HCT116 (cell line): ENCODE results near the gene ATAD3A. TPM values are rescaled to one million over a fixed set of nuclear protein-coding genes. Genes with fewer than 3 reads are reported as not detected.

Source experiments
- ATAC-seq: fragments of 200-7000 bp; cut with Tn5 transposase; 2 replicates; pipeline ENCODE4 v1.9.1; 2020; ENCODE audit warnings: mild to moderate bottlenecking, moderate library complexity
- BruUV-seq: library from RNA; stranded (reverse); fragments of 400-500 nt; replicated peaks from 2 replicates; lab custom pipeline; 2021; lab: Mats Ljungman, UMichigan
- CTCF ChIA-PET: fragments of 300-600 bp; sonication (Branson Sonifier 250); formaldehyde crosslinking; loops from one replicate; lab custom pipeline; 2021; ENCODE audit warnings: antibody characterized with exemption; lab: Charles Lee
- POLR2A ChIA-PET: fragments of 300-600, 350-600 bp; sonication (Branson Sonifier 250); formaldehyde crosslinking; loops from one replicate; lab custom pipeline; 2021; ENCODE audit warnings: antibody characterized with exemption; lab: Charles Lee
- RAD21 ChIA-PET, 2 experiments: fragments of 300-600 bp; sonication (Branson Sonifier 250); formaldehyde crosslinking; loops; one replicate each; lab custom pipeline; 2023; ENCODE audit warnings: low total read pairs in 2 of 2; ENCODE audit not compliant: uncharacterized antibody in 2 of 2, unreplicated experiment in 2 of 2, low non-redundant PET in 1 of 2; lab: Charles Lee
- DNase-seq: peaks from one replicate; pipeline ENCODE4 v3.0.0-alpha.2; 2010; ENCODE audit warnings: low read depth, low spot score
- H2AFZ ChIP-seq: fragments of 200-600 bp; shearing (Covaris generic), sonication (generic); 2 replicates; pipeline ENCODE4 v1.6.1; 2017; ENCODE audit warnings: low read depth, mixed run types, mixed read lengths, antibody characterized with exemption, low read length; ENCODE audit not compliant: poor library complexity, severe bottlenecking
- H3K27ac ChIP-seq: 2 replicates; pipeline ENCODE4 v1.5.1; 2012; ENCODE audit warnings: low read depth, low read length
- H3K27me3 ChIP-seq: fragments of 200-600 bp; sonication (generic); 2 replicates; pipeline ENCODE4 v1.6.1; 2016; ENCODE audit warnings: mixed run types, low read length, mixed read lengths; ENCODE audit not compliant: insufficient read depth
- H3K36me3 ChIP-seq, 2 experiments: fragments of 200-500 bp in 1 of 2; fragments of 200-600 bp in 1 of 2; sonication (Bioruptor generic) in 1 of 2; sonication (generic) in 1 of 2; 2 replicates each; pipeline versions ENCODE4 v1.5.1 to v1.6.1; 2014 to 2016; ENCODE audit warnings: low read length in 2 of 2, inconsistent platforms in 1 of 2, mixed read lengths in 1 of 2, mixed run types in 1 of 2; ENCODE audit not compliant: insufficient read depth in 2 of 2, control insufficient read depth in 1 of 2
- H3K4me1 ChIP-seq, 2 experiments: fragments of 200-600 bp in 1 of 2; sonication (generic) in 1 of 2; 2 replicates each; pipeline versions ENCODE4 v1.5.1 to v1.6.1; 2012 to 2017; ENCODE audit warnings: low read length in 2 of 2, inconsistent platforms in 1 of 2, mild to moderate bottlenecking in 1 of 2, mixed read lengths in 1 of 2, mixed run types in 1 of 2, moderate library complexity in 1 of 2; ENCODE audit not compliant: insufficient read depth in 2 of 2, control insufficient read depth in 1 of 2
- H3K4me2 ChIP-seq: fragments of 200-600 bp; sonication (generic); 2 replicates; pipeline ENCODE4 v1.6.1; 2017; ENCODE audit warnings: mixed run types, low read length, mixed read lengths
- H3K4me3 ChIP-seq, 2 experiments: fragments of 200-600 bp in 1 of 2; sonication (generic) in 1 of 2; replicated peaks in 1 of 2; 2 replicates each; pipeline ENCODE4 v1.5.1; 2011 to 2016; ENCODE audit warnings: low read length in 2 of 2, control low read depth in 1 of 2, low read depth in 1 of 2, mild to moderate bottlenecking in 1 of 2, mixed read lengths in 1 of 2, mixed run types in 1 of 2
- H3K79me2 ChIP-seq: fragments of 200-600 bp; sonication (generic); 2 replicates; pipeline ENCODE4 v1.6.1; 2017; ENCODE audit warnings: mild to moderate bottlenecking, mixed run types, low read length, moderate library complexity, mixed read lengths; ENCODE audit not compliant: insufficient read depth
- H3K9ac ChIP-seq: fragments of 200-600 bp; sonication (generic); 2 replicates; pipeline ENCODE4 v1.6.1; 2016; ENCODE audit warnings: low read length, mixed read lengths
- H3K9me2 ChIP-seq: fragments of 200-600 bp; sonication (generic), shearing (Covaris generic); 2 replicates; pipeline ENCODE4 v1.6.1; 2017; ENCODE audit warnings: mixed run types, mild to moderate bottlenecking, moderate library complexity; ENCODE audit not compliant: insufficient read depth
- H3K9me3 ChIP-seq, 2 experiments: fragments of 200-500 bp in 1 of 2; fragments of 200-600 bp in 1 of 2; sonication (Bioruptor generic) in 1 of 2; sonication (generic) in 1 of 2; 2 replicates each; pipeline ENCODE4 v1.6.1; 2014 to 2017; ENCODE audit warnings: low read length in 2 of 2, mixed read lengths in 2 of 2, inconsistent platforms in 1 of 2, low read depth in 1 of 2, mild to moderate bottlenecking in 1 of 2, mixed run types in 1 of 2, moderate library complexity in 1 of 2; ENCODE audit not compliant: control insufficient read depth in 1 of 2, insufficient read depth in 1 of 2
- H4K20me1 ChIP-seq: fragments of 200-600 bp; sonication (generic), shearing (Covaris generic); 2 replicates; pipeline ENCODE4 v1.6.1; 2017; ENCODE audit warnings: mixed run types, mild to moderate bottlenecking, moderate library complexity; ENCODE audit not compliant: insufficient read depth
- ATF3 ChIP-seq: IDR thresholded peaks from 2 replicates; pipeline ENCODE4 v1.6.1; 2012
- CEBPB ChIP-seq: IDR thresholded peaks from 2 replicates; pipeline ENCODE4 v1.6.1; 2012; ENCODE audit warnings: low read depth
- CTCF ChIP-seq, 3 experiments: fragments of 200-600 bp in 1 of 3; sonication (generic) in 1 of 3; IDR thresholded peaks in 2 of 3; conservative IDR thresholded peaks in 1 of 3; 2 replicates each; pipeline ENCODE4 v1.5.1; 2012 to 2017; ENCODE audit warnings: low read depth in 2 of 3, low read length in 2 of 3, antibody characterized with exemption in 1 of 3, borderline replicate concordance in 1 of 3, control low read depth in 1 of 3, mild to moderate bottlenecking in 1 of 3, mixed read lengths in 1 of 3, mixed run types in 1 of 3, moderate library complexity in 1 of 3; ENCODE audit not compliant: insufficient read depth in 1 of 3
- EGR1 ChIP-seq: IDR thresholded peaks from 2 replicates; pipeline ENCODE4 v1.6.1; 2012; ENCODE audit warnings: low read depth
- ELF1 ChIP-seq: IDR thresholded peaks from 2 replicates; pipeline ENCODE4 v1.6.1; 2012; ENCODE audit warnings: low read depth, borderline replicate concordance
- EZH2 ChIP-seq: fragments of 200-600 bp; sonication (generic); IDR thresholded peaks from 2 replicates; pipeline ENCODE4 v1.6.1; 2017; ENCODE audit warnings: antibody characterized with exemption, mixed run types
- EZH2phosphoT487 ChIP-seq: fragments of 200-600 bp; IDR thresholded peaks from 2 replicates; pipeline ENCODE4 v1.6.1; 2018; ENCODE audit warnings: antibody characterized with exemption, borderline replicate concordance
- FOSL1 ChIP-seq: IDR thresholded peaks from 2 replicates; pipeline ENCODE4 v1.6.1; 2012; ENCODE audit warnings: low read depth
- JUND ChIP-seq: IDR thresholded peaks from 2 replicates; pipeline ENCODE4 v1.6.1; 2012
- POLR2AphosphoS5 ChIP-seq: IDR thresholded peaks from 2 replicates; pipeline ENCODE4 v1.6.1; 2011; ENCODE audit warnings: mild to moderate bottlenecking, low read depth, low read length, moderate library complexity
- RAD21 ChIP-seq: IDR thresholded peaks from 2 replicates; pipeline ENCODE4 v1.6.1; 2012; ENCODE audit warnings: low read depth, mild to moderate bottlenecking
- REST ChIP-seq: IDR thresholded peaks from 2 replicates; pipeline ENCODE4 v1.6.1; 2012; ENCODE audit warnings: low read depth
- SP1 ChIP-seq: IDR thresholded peaks from 2 replicates; pipeline ENCODE4 v1.6.1; 2012; ENCODE audit warnings: low read depth
- TCF7L2 ChIP-seq: IDR thresholded peaks from 2 replicates; pipeline ENCODE4 v1.7.0; 2011; ENCODE audit warnings: borderline replicate concordance, inconsistent platforms; ENCODE audit not compliant: insufficient read depth, insufficient read length; ENCODE audit errors: extremely low read depth
- ZFX ChIP-seq: fragments of 450-650 bp; IDR thresholded peaks from 2 replicates; pipeline ENCODE4 v1.6.1; 2017
- ZNF274 ChIP-seq: fragments of 200-500 bp; sonication (Bioruptor generic); IDR thresholded peaks from 2 replicates; pipeline ENCODE4 v1.6.1; 2014; ENCODE audit warnings: mild to moderate bottlenecking, low read depth, low read length, inconsistent platforms
- intact Hi-C: fragments of 100-400 bp; cut with micrococcal nuclease; formaldehyde crosslinking; loops from 2 replicates; pipeline ENCODE4 v1.10.0; 2022
- total RNA-seq: library from RNA; stranded (reverse); gene quantifications from one replicate; pipeline ENCODE4 v1.2.1, GENCODE V29; 2021; ENCODE audit not compliant: unreplicated experiment
- TF ChIP-seq, protein P1 (sequence below): IDR thresholded peaks from 2 replicates; pipeline ENCODE4 v1.6.1; 2012

Gene ATAD3A
- total RNA-seq, 1 experiment from 2014 or later: 92.3 TPM

DNA sequence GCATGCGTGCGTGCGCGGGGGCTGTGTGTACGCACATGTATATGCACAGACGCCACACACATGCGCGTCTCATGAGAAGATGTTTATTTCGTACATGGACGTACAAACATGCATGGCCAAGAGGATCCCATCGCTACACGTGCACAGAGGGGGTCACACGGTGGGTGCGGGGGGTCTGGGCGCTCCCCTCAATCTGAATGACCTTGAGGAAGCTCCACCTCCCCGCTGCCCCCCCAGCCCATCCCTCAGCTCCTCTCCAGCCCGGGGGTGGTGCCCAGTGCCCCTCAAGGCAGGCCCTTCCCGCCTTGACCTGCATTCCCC is 27.0 kb downstream of the ATAD3A start:
- H3K4me1 ChIP-seq: no peaks in the 10 kb centered on the region
- no peaks in the 10 kb centered on the region for H3K79me2 ChIP-seq
- no peak overlapping the region for H3K9ac ChIP-seq
- no peak overlapping the region for H3K27ac ChIP-seq
- ChIA-PET RAD21 (no interaction called here), CTCF (no interaction called here), POLR2A (no interaction called here)
- ATAC-seq (no peak), DNase-seq (no peak)
- H4K20me1 ChIP-seq: no peaks in the 10 kb centered on the region
- intact Hi-C loops: no loop called here
- H3K9me3 ChIP-seq: no peaks in the 10 kb centered on the region
- no peak overlapping the region for H3K4me3 ChIP-seq
- TF ChIP-seq SP1: no peak
- no peak for TF ChIP-seq CEBPB
- TF ChIP-seq EZH2phosphoT487: no peak
- no peak for TF ChIP-seq ZFX
- no peak for TF ChIP-seq REST
- TF ChIP-seq ATF3: no peak
- no peak for TF ChIP-seq POLR2AphosphoS5
- TF ChIP-seq FOSL1: no peak
- no peak for TF ChIP-seq RAD21
- TF ChIP-seq ELF1: no peak
- no peak for TF ChIP-seq EZH2
- no peak for TF ChIP-seq TCF7L2
- TF ChIP-seq, protein P1, sequence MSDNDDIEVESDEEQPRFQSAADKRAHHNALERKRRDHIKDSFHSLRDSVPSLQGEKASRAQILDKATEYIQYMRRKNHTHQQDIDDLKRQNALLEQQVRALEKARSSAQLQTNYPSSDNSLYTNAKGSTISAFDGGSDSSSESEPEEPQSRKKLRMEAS: no peak
- no peak for TF ChIP-seq CTCF (IDR thresholded peaks at IDR 0.05 in 2 of 3, conservative IDR thresholded peaks at IDR 0.05 in 1 of 3; ENCODE audit: borderline replicate concordance in 1 of 3, insufficient read depth in 1 of 3, low read depth in 2 of 3, low read length in 2 of 3)
- no peak for TF ChIP-seq ZNF274
- no peak for TF ChIP-seq JUND
- TF ChIP-seq EGR1: no peak
- H3K4me2 ChIP-seq: no peak overlapping the region
- no peaks in the 10 kb centered on the region for H3K36me3 ChIP-seq
- no peak overlapping the region for H2AFZ ChIP-seq
- no peaks in the 10 kb centered on the region for H3K9me2 ChIP-seq
- H3K27me3 ChIP-seq: no peaks in the 10 kb centered on the region
- BruUV-seq: no TSS peak
